Activated naive CD4-positive, alpha-beta T cell (primary cell): ENCODE measurements around the gene PON2.

Source experiments
- DNase-seq, 4 experiments: peaks; one replicate each; lab custom pipeline; 2025; lab: John Stamatoyannopoulos, UW

The PON2 gene

DNA sequence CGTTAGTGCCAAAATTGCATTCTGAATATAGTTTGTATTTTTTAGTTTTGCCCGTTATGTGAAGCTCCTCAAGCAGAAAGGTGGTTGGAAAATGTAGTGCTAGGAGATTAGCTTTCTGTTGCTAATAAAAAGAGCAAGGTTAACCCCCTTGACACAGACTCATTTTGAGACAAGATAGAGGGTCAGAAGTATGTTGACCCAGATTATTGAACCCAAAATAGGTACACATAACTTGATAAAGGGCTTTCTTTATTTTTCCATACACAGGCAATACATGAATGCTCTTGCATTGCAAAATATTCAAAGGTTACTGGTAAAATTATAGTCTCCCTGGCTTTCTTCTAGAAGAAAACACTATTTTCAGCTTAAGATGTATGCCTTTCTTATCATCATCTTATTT, 10.0 kb upstream of the PON2 start:
- DNase-seq: no peak

DNA sequence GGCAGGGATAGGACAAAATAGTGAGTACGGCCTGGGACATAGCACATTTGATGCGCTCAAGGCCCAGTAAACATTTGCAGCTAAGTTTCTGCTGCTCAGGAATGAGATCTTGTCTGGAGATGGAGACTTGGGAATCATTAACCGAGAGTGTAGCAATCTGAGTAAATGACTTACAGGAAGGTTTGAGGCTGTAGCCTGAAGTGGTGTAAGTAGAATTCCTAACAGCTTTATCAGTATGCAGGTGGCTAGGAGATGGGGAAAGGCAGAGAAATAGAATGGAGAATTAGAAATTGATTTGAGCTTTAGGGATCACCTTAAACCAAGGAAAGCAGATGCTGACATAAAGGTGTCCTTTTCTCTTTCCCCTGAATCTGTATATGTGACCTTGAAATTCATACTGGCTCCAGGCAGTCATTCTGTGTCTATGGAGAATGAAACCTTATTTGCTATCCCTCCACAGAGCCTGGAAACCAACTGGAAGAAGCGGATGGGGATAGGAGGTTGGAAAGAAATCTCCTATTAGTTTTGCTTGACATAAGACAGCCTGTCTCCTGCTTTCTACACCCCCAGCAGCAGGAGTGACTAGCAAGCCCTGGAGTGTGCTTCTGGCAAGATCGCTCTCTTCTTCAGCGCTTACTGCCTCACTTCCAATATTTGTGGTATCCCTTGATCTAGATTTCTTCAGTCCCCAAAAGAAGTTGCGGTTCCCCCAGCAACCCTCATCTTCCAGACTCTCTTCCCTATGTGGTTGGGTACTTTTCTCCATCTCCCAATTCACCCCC, 6.4 kb upstream of the PON2 start:
- no peak for DNase-seq

DNA sequence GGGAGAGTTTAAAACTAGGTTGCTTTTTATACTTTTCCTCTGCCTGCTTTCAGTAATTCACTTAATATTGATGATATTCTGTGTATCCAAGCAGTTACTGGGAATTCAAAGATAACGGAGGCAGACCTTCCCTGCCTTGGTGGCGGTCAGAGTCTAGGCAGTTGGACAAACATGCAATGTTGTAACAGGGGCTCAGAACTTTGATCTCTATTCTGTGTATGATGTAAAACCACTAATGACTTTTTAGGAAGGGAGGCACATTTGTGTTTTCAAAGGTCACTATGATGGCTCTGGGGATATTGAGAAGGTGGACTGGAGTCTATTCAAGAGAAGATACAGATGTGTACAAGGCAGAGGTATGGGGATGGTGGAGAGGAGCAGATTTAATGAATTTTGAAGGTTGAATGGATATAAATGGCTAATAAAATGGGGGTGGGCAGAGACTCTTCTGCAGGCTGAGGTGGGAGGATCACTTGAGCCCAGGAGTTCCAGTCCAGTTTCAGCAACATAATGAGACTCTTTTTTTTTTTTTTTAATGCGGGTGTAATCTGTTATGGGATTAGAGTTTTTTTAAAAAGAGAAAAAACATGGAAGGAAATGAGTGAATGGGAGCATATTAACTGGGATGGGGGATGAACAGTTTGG, 5.7 kb upstream of the PON2 start:
- no peak for DNase-seq

DNA sequence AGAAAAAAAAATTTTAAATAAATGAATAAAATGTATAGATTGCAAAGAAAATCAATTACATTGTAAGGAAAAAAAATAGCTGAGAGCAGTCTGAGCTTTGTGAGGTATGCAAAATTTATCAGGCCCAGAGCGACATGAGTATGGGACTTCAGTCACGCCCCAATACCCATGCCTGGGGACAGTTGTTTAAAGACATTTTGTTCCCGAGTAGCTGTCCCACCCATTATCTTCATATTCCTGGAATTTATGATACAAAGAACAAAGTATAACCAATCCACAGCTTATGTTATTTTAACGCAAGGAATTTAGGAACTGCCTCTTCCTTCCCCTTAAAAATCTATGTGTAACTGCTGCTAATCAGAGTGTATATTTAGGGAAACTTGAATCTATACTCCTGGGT, 1.6 kb upstream of the PON2 start:
- no peak for DNase-seq

DNA sequence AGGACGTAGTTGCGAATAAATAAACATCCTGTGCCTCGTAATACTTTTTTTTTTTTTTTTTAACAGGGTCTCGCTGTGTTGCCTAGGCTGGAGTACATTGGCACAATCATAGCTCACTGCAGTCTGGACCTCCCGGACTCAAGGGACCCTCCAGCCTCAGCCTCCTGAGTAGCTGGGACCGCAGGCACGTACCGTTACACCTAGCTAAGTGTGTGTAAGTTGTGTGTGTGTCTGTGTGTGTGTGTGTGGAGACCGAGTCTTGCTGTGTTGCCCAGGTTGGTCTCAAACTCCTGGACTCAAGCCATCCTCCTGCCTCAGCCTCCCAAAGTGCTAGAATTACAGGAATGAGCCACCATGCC, 573 bp upstream of the PON2 start:
- no peak for DNase-seq

DNA sequence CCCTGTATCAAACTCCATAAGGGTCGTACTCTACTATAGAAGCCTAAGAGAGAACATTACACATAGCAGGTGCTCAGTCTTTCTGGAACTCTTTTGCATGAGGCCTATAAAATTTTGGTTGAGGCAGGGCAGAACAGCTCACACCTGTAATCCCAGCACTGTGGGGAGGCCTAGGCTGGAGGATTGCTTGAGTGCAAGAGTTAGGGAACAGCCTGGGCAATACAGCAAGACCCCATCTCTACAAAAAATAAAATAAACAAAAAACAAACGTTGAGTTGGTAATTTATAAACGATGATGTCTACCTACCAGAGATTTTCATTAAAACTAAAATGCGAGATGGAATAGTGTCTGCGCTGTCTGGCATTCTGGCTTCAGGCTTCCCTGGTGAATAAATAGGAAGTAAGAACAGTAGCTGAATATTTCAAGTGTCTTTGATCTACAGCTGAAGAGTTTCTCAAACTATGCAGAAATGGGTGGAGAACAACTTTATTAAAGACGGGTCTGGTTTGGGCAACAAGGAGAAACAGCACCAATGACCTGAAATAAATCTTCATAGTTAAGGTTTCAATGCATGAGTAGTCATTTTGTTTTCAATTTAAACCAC, 774 bp downstream of the PON2 start:
- DNase-seq: no peak

DNA sequence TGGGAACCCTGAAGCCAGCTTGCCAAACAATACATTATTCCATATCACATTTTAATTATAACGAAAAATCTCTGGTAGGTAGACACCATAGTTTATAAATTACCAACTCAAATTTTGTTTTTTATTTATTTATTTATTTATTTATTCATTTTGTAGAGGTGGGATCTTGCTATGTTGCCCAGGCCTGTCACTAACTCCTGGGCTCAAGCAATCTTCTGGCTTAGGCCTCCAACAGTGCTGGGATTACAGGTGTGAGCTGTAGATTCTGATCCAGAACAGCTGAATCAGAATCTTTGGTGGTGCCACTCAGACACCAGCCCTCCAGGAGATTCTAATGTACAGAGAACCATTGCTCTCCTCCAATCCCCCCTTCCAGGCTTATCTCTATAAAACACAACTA, 1.7 kb downstream of the PON2 start:
- no peak for DNase-seq

DNA sequence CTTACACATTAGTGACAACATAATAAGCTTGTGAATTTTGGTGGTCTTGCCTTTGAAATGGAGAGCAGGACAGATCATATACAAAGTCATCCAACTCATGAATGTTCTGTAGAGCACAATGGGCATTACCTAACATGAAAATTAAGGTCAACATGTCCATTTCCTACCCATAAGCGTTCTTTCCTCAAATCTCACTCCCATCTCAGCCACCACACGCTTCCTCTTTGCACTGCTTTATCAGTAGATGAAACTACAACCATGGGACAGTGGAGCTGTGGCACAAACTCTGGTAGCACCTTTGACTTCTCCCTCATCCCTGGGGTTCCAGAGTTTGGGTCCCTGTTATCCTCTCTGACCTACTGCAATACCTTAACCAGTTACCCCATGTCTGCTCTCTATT, 2.2 kb downstream of the PON2 start:
- no peak for DNase-seq

- DNase-seq: no peak
Observed at GRCh38 chr7:95430864-95431263, 4.0 kb downstream of the PON2 start.

- no peak for DNase-seq
Observed at GRCh38 chr7:95429241-95429990, 5.4 kb downstream of the PON2 start.

DNA sequence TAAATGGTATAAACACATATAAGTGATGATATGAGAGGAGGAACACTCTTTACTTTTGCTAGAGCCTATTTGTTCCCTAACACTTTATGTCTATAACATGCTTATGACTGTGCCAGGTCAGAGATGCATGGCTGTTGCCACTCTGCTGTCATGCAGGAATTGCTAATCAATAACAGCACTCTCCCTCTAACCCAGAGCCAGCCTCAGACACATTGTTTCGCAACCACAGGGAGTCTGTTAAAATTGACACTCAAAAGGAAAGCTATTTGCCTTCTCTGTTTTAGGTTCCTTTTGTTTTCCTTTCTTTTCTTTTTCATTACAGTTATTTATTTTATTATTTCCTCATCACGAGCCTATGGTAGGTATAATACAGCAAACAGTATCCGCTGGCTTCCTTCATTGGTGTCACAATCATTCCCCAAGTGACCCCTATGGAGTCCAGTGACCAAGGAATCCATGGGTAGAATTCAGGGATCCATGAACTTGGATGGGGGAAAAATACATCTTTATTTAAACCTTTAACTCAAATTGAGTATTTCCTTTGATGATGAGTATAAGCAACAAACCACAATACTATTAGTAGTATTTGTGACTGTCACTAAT, 6.8 kb downstream of the PON2 start:
- DNase-seq: no peak

DNA sequence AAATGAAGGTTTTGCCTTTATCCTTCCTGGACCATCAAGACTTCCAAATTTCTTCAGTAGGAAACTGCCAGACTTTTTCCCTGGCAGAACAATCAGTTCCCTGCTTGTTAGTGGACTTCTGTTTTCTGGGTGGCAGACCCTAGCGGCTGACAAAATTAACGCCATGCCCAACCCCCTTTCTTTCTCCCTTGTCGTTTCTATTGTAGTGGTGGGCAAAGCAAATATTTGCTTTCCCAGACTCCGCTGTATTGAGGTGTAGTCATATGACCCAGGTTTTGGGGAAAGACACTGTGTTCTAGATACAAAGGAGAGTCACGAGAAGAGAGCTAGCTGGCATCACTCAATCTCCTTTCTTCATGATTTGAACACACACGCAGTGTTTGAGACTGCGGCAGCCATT, 7.7 kb downstream of the PON2 start:
- no peak for DNase-seq

DNA sequence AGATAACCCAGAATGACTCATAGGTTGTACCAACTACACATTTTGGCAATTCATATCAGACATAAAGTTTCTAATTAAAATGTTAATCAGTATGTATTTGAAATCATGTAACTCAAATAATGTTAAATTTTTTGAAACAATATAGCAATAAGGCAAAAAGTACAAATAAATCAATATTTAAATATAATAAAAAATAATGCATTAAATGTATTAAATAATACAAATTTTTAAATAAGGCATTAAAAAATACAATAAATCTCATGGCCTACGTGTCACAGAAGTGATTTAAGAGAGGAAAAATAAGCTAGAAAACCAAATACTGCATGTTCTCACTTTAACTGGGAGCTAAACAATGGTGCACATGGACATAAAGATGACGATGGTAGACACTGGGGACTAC, 9.1 kb downstream of the PON2 start:
- no peak for DNase-seq

GRCh38 chr7:95424716-95425115, 10.1 kb downstream of the PON2 start:
- DNase-seq: no peak

GRCh38 chr7:95421847-95422444, 12.9 kb downstream of the PON2 start:
- DNase-seq: no peak

DNA sequence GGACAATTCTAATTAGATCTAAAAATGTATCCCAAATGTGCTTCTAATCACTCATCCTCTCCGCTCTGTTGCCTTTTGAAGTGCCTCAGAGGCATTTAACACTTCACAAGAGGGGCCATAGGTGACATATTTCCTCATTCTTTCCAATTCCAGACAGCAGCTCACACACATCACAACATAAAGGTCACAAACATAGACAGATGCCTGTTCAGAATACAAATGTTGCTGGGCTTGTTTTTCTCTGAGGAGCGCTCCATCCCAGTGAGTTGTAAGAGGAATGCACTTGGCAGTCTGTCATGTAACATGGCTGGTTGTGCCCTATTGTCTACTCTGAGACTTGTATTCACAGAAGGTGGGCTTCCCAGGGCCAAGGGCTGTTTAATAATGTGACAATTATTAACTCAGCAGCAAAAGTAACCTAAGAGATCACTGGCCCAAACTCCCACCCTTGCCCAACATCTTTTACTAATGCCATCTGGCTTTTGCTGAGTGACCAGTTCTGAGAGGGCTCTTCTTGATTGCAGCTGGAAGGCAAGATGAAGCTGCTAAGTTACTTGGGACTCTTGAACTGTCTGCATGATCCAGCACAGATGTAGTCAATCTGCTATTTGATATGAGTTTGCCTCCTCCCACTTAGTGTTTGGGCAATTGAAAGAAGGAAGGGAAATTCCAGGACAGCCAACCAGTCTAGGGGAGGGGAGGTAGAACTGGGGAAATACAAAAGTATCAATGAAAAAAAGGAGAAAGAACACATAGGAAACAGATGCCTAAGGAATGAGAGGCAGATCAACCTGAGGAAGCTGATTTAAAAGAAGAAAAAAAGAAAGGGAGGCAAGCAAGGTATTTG, 13.6 kb downstream of the PON2 start:
- no peak for DNase-seq

DNA sequence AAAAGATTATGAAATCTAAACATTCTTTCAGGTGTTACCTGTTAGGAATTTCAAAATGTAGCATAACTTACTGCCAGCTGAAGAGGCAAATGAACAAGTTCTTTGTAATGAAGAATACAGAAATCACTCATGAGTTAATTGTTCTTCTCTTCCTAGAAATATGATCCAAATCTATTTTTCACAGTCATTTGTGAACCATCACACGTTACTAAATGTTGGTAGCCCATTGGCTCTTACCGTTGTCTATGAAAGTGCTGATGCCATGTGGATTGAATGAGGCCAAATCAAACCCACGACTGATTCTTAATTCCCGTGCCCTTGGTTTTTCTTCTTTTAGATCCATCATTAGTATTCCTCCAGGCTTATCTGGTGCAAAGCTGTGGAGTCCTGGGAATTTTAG, 22.8 kb downstream of the PON2 start:
- no peak for DNase-seq

- DNase-seq: no peak
Observed at GRCh38 chr7:95411666-95412065, 23.2 kb downstream of the PON2 start.

DNA sequence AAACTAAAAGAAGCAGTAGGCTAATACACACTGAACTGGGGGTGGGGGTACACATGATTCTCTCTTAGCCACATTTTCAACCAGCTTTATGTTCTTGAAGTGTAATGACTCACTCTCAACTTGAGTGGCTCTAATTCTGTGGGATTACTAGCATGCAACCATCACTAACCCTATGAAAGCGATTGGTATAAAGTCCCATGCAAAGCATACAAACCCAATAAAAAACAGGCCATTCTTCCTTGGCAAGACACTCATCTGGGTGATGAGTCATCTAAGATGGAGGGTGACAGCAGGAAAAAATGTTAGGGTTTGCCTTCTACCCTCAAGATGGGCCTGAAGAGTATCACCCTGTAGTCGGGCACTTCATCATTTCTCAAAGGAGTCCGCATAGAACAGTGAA, 23.8 kb downstream of the PON2 start:
- no peak for DNase-seq

DNA sequence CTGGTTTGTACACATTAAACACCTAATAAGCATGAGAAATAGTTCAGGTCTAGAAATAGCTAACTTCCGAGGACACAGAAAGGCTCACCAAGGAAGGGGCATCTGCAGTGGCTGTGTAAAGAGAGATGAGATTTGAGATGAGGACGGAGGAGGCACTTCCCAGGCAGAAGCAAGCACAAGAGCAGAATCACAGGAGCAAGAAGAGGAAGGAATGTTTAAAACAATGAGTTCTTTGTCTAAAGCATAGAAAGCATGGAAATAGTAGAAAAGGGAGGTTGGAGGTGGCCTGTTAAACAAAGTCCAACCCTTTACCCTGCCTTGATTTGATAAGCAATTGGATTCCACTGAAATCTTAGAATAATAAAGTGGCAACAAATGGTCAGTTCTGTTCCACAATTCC, 27.1 kb downstream of the PON2 start:
- DNase-seq: no peak

- DNase-seq: no peak
Observed at GRCh38 chr7:95405800-95406199, 29.0 kb downstream of the PON2 start.
